Bronchial epithelial cell (primary cell): Measurements from ENCODE around the gene EEF1G. TPM values are rescaled to one million over a fixed set of nuclear protein-coding genes. Genes with fewer than 3 reads are reported as not detected.

ENCODE experiments used
- DNase-seq: peaks from one replicate; pipeline ENCODE4 v3.0.0-alpha.2; 2010; ENCODE audit warnings: low read depth
- FAIRE-seq: peaks from 2 replicates; lab custom pipeline; 2011; peaks lifted over from hg19 to GRCh38; lab: Jason Lieb, UNC
- H3K27me3 ChIP-seq: 2 replicates; pipeline ENCODE4 v1.5.1; 2011; ENCODE audit warnings: low read length; ENCODE audit not compliant: control insufficient read depth, insufficient read depth
- H3K36me3 ChIP-seq: 2 replicates; pipeline ENCODE4 v1.5.1; 2011; ENCODE audit warnings: low read length; ENCODE audit not compliant: control insufficient read depth, insufficient read depth
- H3K4me3 ChIP-seq: 2 replicates; pipeline ENCODE4 v1.5.1; 2011; ENCODE audit warnings: mild to moderate bottlenecking, low read depth, low read length, control low read depth
- total RNA-seq: library from RNA; depleted of rRNA; stranded (reverse); fragments of >200 nt; gene quantifications from 2 replicates; pipeline ENCODE4 v1.2.1, GENCODE V29; 2014
- TF ChIP-seq, protein P1 (sequence below): IDR thresholded peaks from 2 replicates; pipeline ENCODE4 v1.5.1; 2011; ENCODE audit warnings: mild to moderate bottlenecking, moderate library complexity, low read length, control low read depth, inconsistent platforms; ENCODE audit not compliant: insufficient read depth, severe bottlenecking

The EEF1G gene
- total RNA-seq, 1 donor from 2014 or later, result 2,441 TPM

DNA sequence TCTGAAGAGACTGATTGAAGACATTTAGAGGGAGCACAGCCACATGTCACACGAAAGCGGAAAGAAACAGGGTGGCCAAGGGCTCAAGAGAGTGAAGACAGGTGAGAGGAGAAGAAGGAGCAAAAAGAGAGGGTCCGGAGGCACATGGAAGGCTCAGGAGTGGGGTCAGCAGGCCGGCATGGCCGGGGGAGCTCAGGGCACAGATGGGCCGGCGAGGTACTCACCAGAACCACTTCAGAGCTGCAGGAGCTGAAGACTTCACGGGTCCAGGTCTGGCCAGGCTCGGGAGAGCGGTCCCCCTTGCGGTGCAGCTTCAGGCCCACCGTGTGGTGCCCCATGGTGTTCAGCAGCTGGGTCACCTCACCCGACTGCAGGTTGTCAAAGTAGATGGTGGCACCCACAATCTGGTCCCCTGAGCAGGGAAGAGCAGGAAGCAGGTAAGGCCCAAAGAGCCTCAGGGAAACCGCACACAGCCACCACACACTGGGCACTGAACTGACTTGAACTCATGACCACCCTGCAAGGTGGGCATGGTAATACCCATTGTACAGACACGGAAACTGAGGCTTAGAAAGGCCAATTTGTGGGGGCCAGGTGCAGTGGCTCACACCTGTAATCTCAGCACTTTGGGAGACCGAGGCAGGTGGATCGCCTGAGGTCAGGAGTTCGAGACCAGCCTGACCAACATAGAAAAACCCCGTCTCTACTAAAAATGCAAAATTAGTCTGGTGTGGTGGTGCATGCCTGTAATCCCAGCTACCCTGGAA is 38.7 kb downstream of the EEF1G start:
- H3K27me3 ChIP-seq, result no peaks in the 10 kb centered on the region
- H3K4me3 ChIP-seq, result no peak overlapping the region
- TF ChIP-seq, protein P1, sequence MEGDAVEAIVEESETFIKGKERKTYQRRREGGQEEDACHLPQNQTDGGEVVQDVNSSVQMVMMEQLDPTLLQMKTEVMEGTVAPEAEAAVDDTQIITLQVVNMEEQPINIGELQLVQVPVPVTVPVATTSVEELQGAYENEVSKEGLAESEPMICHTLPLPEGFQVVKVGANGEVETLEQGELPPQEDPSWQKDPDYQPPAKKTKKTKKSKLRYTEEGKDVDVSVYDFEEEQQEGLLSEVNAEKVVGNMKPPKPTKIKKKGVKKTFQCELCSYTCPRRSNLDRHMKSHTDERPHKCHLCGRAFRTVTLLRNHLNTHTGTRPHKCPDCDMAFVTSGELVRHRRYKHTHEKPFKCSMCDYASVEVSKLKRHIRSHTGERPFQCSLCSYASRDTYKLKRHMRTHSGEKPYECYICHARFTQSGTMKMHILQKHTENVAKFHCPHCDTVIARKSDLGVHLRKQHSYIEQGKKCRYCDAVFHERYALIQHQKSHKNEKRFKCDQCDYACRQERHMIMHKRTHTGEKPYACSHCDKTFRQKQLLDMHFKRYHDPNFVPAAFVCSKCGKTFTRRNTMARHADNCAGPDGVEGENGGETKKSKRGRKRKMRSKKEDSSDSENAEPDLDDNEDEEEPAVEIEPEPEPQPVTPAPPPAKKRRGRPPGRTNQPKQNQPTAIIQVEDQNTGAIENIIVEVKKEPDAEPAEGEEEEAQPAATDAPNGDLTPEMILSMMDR, result no peak
- FAIRE-seq (no peak), DNase-seq (no peak)
- peaks cover 56% of the 10 kb centered on the region for H3K36me3 ChIP-seq

GRCh38 chr11:62532096-62532495 is 41.6 kb downstream of the EEF1G start:
- no peaks in the 10 kb centered on the region for H3K27me3 ChIP-seq
- no peak for FAIRE-seq
- no peak overlapping the region for H3K4me3 ChIP-seq
- no peak for DNase-seq
- TF ChIP-seq, protein P1, result no peak
- peaks cover 54% of the 10 kb centered on the region for H3K36me3 ChIP-seq

GRCh38 chr11:62516736-62517371 is 56.8 kb downstream of the EEF1G start:
- Histone ChIP-seq H3K36me3 (peaks cover 40% of the 10 kb centered on the region), H3K4me3 (no peak overlapping the region), H3K27me3 (no peaks in the 10 kb centered on the region)
- FAIRE-seq (no peak), DNase-seq (no peak)
- TF ChIP-seq, protein P1, result no peak

DNA sequence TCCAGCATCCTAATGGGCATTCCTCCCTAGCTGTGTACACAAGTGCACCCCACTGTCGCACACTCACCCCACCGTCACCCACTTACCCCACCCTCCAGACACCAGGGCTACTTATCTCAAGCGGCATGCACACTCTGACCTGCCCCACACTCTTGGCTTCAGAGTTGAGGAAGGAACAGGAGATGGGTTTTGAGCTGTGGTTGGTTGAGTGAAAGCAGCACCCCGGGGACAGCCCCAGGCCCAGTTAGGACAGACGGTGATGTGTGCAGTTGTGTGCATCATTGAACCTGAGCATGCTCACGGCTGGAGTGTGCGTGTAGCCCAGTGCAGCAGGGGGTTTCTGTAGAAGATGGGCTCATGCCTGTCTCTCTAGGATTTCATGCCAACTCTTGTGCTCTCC is 59.5 kb downstream of the EEF1G start:
- no peak for FAIRE-seq
- DNase-seq, result peak; percentile 20
- Histone ChIP-seq H3K36me3 (peaks cover 24% of the 10 kb centered on the region), H3K4me3 (no peak overlapping the region), H3K27me3 (no peaks in the 10 kb centered on the region)
- TF ChIP-seq, protein P1, result no peak

DNA sequence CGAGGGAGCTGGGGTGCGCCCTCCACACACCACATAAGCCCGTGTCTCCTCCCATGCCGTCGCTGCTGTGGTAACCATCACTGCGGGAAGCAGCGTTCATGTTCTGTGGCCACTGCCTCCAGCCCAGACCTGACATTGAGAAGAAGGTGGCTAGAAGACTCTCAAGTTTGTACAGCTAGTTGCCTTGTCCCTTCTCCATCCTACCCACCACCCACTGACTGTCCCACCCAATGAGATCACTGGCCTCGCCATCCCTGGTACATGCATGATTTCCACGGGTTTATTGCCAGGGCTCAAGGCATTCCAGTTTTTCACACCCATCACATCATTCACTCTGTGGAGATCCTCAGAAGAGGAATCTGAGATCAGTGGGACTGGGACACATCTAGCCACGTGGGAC is 60.1 kb downstream of the EEF1G start:
- H3K4me3 ChIP-seq, result no peak overlapping the region
- TF ChIP-seq, protein P1, result no peak
- no peaks in the 10 kb centered on the region for H3K27me3 ChIP-seq
- H3K36me3 ChIP-seq, result peaks cover 19% of the 10 kb centered on the region
- FAIRE-seq (peak; percentile 47), DNase-seq (no peak)
